ENCODE results near the gene TRAM2.

Gene TRAM2

DNA sequence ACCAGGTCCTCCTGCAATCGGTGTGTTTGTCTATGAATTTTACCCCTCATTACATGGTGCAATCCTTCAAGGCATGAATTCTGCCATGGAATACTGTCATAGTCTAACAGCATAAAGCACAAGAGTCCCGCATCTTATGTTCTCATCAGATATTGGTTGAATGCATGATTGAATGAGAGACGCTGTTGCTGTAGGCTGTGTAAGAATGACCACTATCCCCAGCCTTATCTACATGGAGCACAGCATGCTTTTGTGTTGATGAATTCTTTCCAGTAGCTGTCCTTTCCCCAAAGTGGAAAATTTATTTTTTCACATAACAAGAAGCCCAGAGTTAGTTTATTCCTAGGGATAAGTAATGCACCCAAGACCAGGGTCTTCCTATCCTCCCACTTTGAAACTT, 5.6 kb upstream of the TRAM2 start:
- ATAC-seq (ENCODE audit: low read depth) (no peak), DNase-seq (ENCODE audit: low spot score in 2 of 2) (no peak)
- Mint-ChIP-seq H3K9me3 (no peaks in the 10 kb centered on the region), H3K36me3 (peaks cover 16% of the 10 kb centered on the region), H3K4me3 (no peak overlapping the region), H3K27me3 (no peaks in the 10 kb centered on the region), H3K4me1 (no peaks in the 10 kb centered on the region), H3K27ac (no peak overlapping the region)

DNA sequence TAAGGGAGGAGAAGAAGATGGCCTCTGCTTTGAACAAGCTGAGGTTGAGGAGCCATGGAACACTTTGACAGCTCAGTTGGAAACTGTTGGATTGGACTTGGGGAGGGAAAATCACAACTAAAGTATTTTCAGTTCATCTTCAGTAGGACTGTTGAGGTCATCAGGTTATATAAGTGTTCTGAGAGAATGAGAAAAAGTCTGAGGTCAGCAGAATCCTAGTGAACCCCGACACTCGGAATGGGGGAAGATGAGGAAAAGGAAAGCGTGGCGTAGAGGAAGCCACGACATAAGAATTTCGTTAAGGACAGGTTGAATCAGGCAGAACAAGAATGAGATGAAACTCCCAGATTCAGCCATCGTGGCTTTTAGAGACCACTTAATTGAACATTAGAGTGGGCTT, 4.0 kb upstream of the TRAM2 start:
- Mint-ChIP-seq H3K4me3 (no peak overlapping the region), H3K27ac (no peak overlapping the region), H3K36me3 (peaks cover 16% of the 10 kb centered on the region), H3K27me3 (no peaks in the 10 kb centered on the region), H3K9me3 (no peaks in the 10 kb centered on the region), H3K4me1 (peaks cover 3% of the 10 kb centered on the region)
- ATAC-seq (ENCODE audit: low read depth) (no peak), DNase-seq (ENCODE audit: low spot score in 2 of 2) (no peak)

GRCh38 chr6:52579006-52579660, 2.3 kb upstream of the TRAM2 start:
- peaks cover 19% of the 10 kb centered on the region for H3K4me1 Mint-ChIP-seq
- H3K4me3 Mint-ChIP-seq: no peak overlapping the region
- H3K27ac Mint-ChIP-seq: no peak overlapping the region
- ATAC-seq (ENCODE audit: low read depth) (no peak), DNase-seq (ENCODE audit: low spot score in 2 of 2) (no peak)
- no peaks in the 10 kb centered on the region for H3K9me3 Mint-ChIP-seq
- H3K36me3 Mint-ChIP-seq: peaks cover 16% of the 10 kb centered on the region
- H3K27me3 Mint-ChIP-seq: no peaks in the 10 kb centered on the region

DNA sequence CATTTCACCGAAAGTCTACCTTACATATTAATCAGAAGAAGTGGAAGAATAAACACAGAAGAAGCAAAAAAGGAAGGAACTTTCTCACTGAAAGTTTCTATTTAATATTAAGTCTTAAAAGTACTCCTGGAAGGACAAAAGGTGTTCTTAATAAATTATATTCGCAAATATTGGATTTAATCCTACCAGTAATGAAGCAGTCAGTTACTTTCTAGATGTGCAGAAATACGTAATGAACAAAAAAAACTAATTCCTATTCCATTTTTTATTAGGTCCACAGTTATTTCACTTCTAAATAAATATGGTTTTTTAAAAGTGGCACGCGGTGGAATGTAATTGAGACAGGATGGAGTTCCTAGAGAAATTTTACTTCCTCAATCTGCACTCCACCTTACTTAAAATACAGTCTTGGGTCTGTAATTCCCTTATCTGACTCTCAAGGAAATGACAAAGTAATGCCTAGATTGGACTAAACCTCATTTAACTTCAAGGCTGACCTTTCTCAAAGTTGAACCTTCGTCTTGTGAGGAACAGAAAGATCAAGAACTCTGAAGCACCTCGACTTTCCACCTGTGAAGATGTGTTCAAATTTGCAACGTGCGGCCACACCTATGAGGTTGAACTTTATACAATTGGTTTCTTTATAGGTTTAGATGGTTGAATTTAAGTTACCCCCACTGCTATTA, 1.1 kb upstream of the TRAM2 start:
- no peak for ATAC-seq (ENCODE audit: low read depth)
- H3K4me1 Mint-ChIP-seq: peaks cover 24% of the 10 kb centered on the region
- peaks cover 16% of the 10 kb centered on the region for H3K36me3 Mint-ChIP-seq
- peak overlapping the region; percentile 85 for H3K27ac Mint-ChIP-seq
- H3K4me3 Mint-ChIP-seq: peak overlapping the region; percentile 86
- no peaks in the 10 kb centered on the region for H3K27me3 Mint-ChIP-seq
- H3K9me3 Mint-ChIP-seq: no peaks in the 10 kb centered on the region
- DNase-seq (ENCODE audit: low spot score in 2 of 2): no peak

DNA sequence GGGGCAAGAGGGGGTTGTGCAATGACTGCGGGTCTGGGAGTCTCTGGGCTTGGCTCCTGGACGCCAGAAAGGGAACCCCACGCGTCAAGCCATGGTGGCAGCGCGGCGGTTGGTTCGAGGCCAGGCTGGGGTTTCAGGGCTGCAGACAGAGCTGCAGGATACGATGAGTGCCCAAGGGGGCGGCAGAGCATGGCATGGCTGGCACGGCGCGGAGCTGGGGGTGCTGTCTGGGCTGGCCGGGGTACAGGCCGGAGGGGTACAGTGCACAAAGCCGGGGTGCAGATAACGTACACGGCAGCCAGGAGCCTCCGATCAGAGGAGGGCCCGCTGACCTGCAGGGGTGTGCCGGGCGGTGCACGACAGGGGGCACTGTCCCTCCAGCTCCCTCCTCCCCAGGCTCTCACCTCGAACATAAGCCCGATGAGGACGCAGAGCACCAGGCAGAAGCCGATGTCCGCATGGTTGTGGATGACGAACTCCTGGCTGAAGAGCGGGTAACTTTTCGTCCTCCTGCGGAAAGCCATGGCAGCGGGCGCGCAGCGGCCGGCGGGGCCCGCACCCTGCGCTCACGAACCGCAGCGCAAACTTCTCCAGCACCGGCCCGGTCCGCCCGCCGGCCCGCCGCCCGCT, 353 bp downstream of the TRAM2 start:
- peak overlapping the region; percentile 88 for H3K4me3 Mint-ChIP-seq
- no peaks in the 10 kb centered on the region for H3K27me3 Mint-ChIP-seq
- DNase-seq (ENCODE audit: low spot score in 2 of 2) (peak; percentile 64 to 67), ATAC-seq (ENCODE audit: low read depth) (peak; percentile 68)
- H3K27ac Mint-ChIP-seq: peak overlapping the region; percentile 89
- no peaks in the 10 kb centered on the region for H3K9me3 Mint-ChIP-seq
- peaks cover 7% of the 10 kb centered on the region for H3K36me3 Mint-ChIP-seq
- H3K4me1 Mint-ChIP-seq: peaks cover 30% of the 10 kb centered on the region

DNA sequence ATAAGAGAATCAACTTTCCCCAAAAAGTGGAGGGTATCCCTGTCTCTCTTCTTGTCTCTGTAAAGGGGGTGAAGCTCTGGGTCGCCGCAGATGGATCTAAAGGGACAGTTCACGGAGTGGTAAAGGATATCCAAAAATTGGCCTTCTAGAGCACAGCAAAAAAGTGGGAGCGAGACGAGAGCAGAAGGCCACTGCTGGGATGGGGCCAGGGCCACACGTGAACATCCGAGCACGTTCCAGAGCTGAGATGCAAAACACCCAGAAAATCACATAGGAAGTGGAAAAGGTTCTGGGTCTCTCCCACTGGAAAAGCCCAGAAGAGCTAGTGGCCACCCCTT, 837 bp downstream of the TRAM2 start:
- DNase-seq (ENCODE audit: low spot score in 2 of 2) (no peak), ATAC-seq (ENCODE audit: low read depth) (no peak)
- H3K4me3 Mint-ChIP-seq: peak overlapping the region; percentile 88
- H3K27ac Mint-ChIP-seq: peak overlapping the region; percentile 89
- peaks cover 3% of the 10 kb centered on the region for H3K36me3 Mint-ChIP-seq
- no peaks in the 10 kb centered on the region for H3K27me3 Mint-ChIP-seq
- peaks cover 35% of the 10 kb centered on the region for H3K4me1 Mint-ChIP-seq
- no peaks in the 10 kb centered on the region for H3K9me3 Mint-ChIP-seq

GRCh38 chr6:52575502-52575892, 1.4 kb downstream of the TRAM2 start:
- ATAC-seq (ENCODE audit: low read depth) (no peak), DNase-seq (ENCODE audit: low spot score in 2 of 2) (no peak)
- Mint-ChIP-seq H3K27me3 (no peaks in the 10 kb centered on the region), H3K36me3 (peaks cover 2% of the 10 kb centered on the region), H3K4me3 (peak overlapping the region; percentile 88), H3K27ac (peak overlapping the region; percentile 89), H3K4me1 (peaks cover 36% of the 10 kb centered on the region), H3K9me3 (no peaks in the 10 kb centered on the region)

DNA sequence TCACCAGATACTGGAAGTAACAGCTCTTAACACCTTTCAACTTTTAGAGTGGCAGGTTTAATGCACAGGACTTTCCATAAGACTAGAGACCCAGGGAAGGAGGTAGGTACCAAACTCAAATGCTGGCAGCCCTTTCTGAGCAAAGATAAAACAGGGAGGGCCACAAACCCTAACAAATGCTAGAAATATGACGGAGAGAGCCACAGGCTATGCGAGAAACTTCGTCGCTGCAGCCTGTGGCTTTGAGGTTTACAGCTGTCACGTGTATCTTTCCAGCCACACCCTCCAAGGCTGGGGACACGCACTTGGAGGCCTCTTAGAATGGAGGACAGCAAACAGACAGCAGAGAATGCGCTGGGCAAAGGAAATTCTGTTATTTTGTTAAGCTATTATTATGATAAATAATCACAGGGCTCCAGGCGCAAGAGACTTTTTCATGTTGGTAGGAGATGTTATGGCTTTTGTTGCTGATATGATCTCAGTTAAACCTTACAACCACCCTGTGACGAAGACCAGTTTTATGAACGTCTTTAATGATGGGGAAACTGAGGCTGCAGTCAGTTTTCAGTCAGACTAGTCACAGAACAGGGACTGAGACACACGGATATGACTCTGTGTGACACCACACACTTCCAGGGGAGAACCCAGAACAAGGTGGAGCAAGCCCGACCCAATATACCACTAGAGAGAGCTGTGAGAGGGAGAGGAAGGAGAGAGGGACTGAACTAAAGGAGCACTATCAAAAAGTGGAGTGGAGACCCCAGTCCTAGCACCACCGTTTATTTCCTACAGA, 2.0 kb downstream of the TRAM2 start:
- peak; percentile 25 for ATAC-seq (ENCODE audit: low read depth)
- peak in 1 of 2 donors; percentile 27 for DNase-seq (ENCODE audit: low spot score in 2 of 2)
- H3K36me3 Mint-ChIP-seq: peaks cover 2% of the 10 kb centered on the region
- peaks cover 39% of the 10 kb centered on the region for H3K4me1 Mint-ChIP-seq
- peak overlapping the region; percentile 89 for H3K27ac Mint-ChIP-seq
- H3K9me3 Mint-ChIP-seq: no peaks in the 10 kb centered on the region
- H3K4me3 Mint-ChIP-seq: peak overlapping the region; percentile 88
- no peaks in the 10 kb centered on the region for H3K27me3 Mint-ChIP-seq

DNA sequence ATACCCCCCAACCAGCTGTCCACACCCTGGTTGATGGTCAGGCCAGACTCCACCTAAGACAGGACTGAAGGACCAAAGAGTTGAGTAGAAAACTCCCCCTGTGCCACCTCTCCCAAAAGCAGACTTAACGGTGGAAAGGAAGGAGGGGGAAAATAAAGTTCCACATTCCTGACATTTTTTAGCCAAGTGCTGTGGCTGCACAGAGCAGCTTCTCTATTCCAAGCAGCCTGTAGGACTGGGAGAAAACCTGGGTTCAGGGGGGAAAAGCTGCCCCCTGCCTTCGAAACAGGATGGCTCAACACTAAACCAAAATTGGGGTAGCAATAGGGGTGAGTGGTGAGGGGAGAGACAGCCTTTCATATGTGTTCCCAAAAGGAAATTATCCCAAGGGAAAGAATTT, 3.6 kb downstream of the TRAM2 start:
- DNase-seq (ENCODE audit: low spot score in 2 of 2): no peak
- Mint-ChIP-seq H3K9me3 (no peaks in the 10 kb centered on the region), H3K27ac (no peak overlapping the region), H3K4me3 (no peak overlapping the region), H3K27me3 (no peaks in the 10 kb centered on the region), H3K36me3 (peaks cover under 1% of the 10 kb centered on the region), H3K4me1 (peaks cover 44% of the 10 kb centered on the region)
- no peak for ATAC-seq (ENCODE audit: low read depth)

DNA sequence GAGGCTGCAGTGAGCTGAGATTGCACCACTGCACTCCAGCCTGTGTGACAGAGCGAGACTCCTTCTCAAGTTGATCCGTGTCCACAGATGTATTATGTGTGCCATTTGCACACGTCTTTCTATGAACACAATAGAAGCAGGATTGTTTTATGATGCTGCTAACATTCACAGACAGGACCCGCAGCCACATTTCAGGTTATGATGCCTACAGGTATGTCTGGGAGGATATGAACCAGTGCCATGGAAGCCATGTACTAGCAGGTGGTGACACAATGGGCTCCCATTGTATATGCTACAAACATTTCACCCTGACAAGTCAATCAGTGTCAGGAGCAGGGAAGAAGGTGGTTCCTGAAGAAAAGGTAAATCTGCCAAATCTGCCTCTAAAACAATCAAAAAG, 4.3 kb downstream of the TRAM2 start:
- H3K27ac Mint-ChIP-seq: no peak overlapping the region
- no peaks in the 10 kb centered on the region for H3K27me3 Mint-ChIP-seq
- H3K36me3 Mint-ChIP-seq: peaks cover 6% of the 10 kb centered on the region
- DNase-seq (ENCODE audit: low spot score in 2 of 2): no peak
- no peak overlapping the region for H3K4me3 Mint-ChIP-seq
- peaks cover 47% of the 10 kb centered on the region for H3K4me1 Mint-ChIP-seq
- H3K9me3 Mint-ChIP-seq: no peaks in the 10 kb centered on the region
- no peak for ATAC-seq (ENCODE audit: low read depth)

- Mint-ChIP-seq H3K27me3 (no peaks in the 10 kb centered on the region), H3K4me1 (peaks cover 57% of the 10 kb centered on the region), H3K27ac (no peak overlapping the region), H3K36me3 (peaks cover 6% of the 10 kb centered on the region), H3K4me3 (no peak overlapping the region), H3K9me3 (no peaks in the 10 kb centered on the region)
- ATAC-seq (ENCODE audit: low read depth) (no peak), DNase-seq (ENCODE audit: low spot score in 2 of 2) (no peak)
Observed at GRCh38 chr6:52571099-52571755, 5.6 kb downstream of the TRAM2 start.

DNA sequence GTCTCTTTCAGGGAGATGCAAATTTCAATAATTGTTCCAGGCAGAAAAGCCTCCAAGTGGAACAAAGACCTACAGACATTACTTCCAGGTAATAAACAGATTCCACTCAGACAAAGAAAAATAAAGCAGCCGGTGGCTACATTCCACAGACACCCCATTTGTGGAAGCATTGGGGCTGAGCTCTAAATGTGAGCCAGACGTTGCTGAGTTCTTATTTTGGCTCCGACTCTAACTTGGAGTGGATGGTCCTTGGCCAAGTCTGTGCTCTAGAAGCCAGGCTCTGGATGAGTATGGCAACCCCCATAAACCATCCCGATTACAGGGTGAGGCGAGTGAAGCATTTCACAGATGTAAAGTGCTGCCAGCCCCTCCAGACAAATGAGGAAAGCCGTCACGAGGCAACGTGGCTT, 6.6 kb downstream of the TRAM2 start:
- DNase-seq (ENCODE audit: low spot score in 2 of 2): no peak
- H3K27me3 Mint-ChIP-seq: no peaks in the 10 kb centered on the region
- no peaks in the 10 kb centered on the region for H3K9me3 Mint-ChIP-seq
- peaks cover 6% of the 10 kb centered on the region for H3K36me3 Mint-ChIP-seq
- H3K4me1 Mint-ChIP-seq: peaks cover 55% of the 10 kb centered on the region
- no peak for ATAC-seq (ENCODE audit: low read depth)
- H3K27ac Mint-ChIP-seq: no peak overlapping the region
- H3K4me3 Mint-ChIP-seq: no peak overlapping the region

- no peak for ATAC-seq (ENCODE audit: low read depth)
- Mint-ChIP-seq H3K36me3 (peaks cover 13% of the 10 kb centered on the region), H3K9me3 (no peaks in the 10 kb centered on the region), H3K27me3 (no peaks in the 10 kb centered on the region), H3K27ac (no peak overlapping the region), H3K4me3 (no peak overlapping the region), H3K4me1 (peaks cover 53% of the 10 kb centered on the region)
- no peak for DNase-seq (ENCODE audit: low spot score in 2 of 2)
Observed at GRCh38 chr6:52568320-52568719, 8.5 kb downstream of the TRAM2 start.

DNA sequence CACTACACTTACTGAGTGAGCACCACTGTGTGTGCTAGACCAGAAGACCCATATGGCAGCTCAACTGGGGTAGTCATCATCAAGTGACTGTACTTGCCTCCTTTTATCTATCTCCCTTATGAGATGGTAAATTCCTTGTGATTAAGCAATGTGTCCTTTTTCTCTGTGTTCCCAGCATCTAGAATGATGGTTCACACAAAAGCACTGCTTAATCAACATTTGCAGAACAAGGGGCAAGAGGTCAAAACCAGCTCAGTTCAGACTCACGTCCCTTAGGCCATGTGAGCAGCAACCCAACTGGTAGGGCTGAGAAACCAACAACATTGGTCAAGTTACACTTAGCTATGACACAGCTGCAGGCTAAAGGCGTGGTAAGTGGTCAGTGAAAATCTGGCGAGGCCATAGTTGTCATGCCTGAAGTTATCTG, 10.0 kb downstream of the TRAM2 start:
- ATAC-seq (ENCODE audit: low read depth) (no peak), DNase-seq (ENCODE audit: low spot score in 2 of 2) (no peak)
- Mint-ChIP-seq H3K9me3 (no peaks in the 10 kb centered on the region), H3K27me3 (no peaks in the 10 kb centered on the region), H3K4me1 (peaks cover 56% of the 10 kb centered on the region), H3K27ac (peak overlapping the region; percentile 0), H3K36me3 (peaks cover 15% of the 10 kb centered on the region), H3K4me3 (no peak overlapping the region)
